ENCODE measurements around the gene SDR9C7. TPM values are rescaled to one million over a fixed set of nuclear protein-coding genes. Genes with fewer than 3 reads are reported as not detected.
A peak's percentile ranks its signal among the peaks of the same experiment; 100 is the strongest.
"Not testable (repeated sequence)": the region's sequence is repeated elsewhere in the genome, so short reads cannot be mapped to it uniquely, and the experiment has no call there.

SDR9C7 gene
- polyA plus RNA-seq, 4 donors = 0.10 to 0.53 (median 0.14) TPM

DNA sequence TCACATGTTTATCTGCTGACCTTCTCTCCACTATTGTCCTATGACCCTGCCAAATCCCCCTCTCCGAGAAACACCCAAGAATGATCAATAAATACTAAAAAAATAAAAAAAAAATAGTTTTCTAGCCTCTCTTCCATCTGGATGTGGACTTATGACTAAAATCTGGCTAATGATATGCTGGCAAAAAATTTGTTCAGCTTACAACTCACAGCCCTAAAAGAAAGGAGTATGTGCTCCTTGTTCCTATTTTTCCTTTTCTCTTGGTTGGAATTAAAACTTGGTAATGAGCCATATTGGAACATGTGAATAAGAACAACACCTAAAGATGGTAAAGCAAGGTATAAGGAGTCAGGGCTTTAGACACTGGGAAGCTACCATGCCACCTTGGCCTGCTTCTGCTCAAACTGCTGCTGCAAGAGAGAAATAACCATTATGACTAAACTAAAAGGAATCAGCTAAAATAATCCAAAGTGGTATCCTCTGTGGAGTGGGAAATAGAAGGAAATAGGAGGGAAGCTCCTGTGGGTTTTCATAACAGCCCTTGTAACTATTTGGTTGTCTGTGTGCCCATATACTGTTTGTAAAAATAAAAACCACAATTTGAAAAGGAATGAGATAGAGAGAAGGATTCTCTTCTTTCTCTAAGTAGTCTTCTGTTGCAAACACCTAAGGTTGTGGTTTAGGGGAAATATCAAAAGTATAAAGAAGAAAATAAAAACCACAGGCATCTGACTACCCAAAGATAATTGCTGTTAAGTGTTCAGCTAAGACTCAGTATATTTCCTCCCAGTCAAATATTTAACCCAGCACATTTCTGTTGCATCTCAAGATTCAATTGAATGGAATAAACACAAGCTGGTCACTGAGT lies 53.8 kb downstream of the SDR9C7 start:
- no peak for DNase-seq (ENCODE audit: low read depth in 4 of 4, low spot score in 2 of 4)

DNA sequence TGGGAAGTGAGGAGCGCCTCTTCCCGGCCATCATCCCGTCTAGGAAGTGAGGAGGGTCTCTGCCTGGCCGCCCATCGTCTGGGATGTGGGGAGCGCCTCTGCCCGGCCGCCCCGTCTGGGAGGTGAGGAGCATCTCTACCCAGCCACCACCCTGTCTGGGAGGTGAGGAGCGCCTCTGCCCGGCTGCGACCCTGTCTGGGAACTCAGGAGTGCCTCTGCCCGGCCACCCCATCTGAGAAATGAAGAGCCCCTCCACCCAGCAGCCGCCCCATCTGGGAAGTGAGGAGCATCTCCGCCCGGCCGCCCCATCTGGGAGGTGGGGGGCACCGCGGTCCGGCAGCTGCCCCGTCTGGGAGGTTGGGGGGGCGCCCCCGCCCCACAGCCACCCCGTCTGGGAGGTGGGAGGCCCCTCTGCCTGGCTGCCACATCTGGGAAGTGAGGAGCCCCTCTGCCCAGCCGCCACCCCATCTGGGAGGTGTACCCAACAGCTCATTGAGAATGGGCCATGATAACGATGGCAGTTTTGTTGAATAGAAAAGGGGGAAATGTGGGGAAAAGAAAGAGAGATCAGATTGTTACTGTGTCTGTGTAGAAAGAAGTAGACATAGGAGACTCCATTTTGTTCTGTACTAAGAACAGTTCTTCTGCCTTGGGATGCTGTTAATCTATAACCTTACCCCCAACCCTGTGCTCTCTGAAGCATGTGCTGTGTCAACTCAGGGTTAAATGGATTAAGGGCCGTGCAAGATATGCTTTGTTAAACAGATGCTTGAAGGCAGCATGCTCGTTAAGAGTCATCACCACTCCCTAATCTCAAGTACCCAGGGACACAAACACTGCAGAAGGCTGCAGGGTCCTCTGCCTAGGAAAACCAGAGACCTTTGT lies 54.7 kb downstream of the SDR9C7 start:
- DNase-seq (ENCODE audit: low read depth in 4 of 4, low spot score in 2 of 4) = not testable (repeated sequence)

GRCh38 chr12:56878010-56878339 lies 56.2 kb downstream of the SDR9C7 start:
- no peak for DNase-seq (ENCODE audit: low read depth in 4 of 4, low spot score in 2 of 4)

GRCh38 chr12:56877195-56878009 lies 56.8 kb downstream of the SDR9C7 start:
- no peak for DNase-seq (ENCODE audit: low read depth in 4 of 4, low spot score in 2 of 4)

GRCh38 chr12:56874821-56875220 lies 59.4 kb downstream of the SDR9C7 start:
- DNase-seq (ENCODE audit: low read depth in 4 of 4, low spot score in 2 of 4) = no peak

DNA sequence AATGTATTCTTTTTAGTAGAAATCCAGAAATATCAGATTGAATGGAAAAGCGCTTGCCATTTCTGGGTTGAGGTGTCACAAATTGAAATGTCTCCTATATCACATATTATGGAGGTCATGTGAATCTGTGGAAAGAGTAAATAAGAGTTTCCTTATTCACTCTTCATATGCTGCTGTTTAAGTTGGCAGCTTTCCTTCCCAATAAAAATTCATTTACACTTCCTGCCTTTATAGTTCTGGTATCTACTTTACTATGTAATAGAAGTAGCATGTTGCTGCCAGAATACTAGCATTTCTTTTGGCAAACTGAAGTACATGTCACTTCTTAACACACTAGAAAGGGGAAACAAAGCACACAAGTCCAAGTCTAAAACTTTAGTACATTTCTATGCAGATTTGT lies 60.8 kb downstream of the SDR9C7 start:
- peak in 2 of 4 donors; percentile 4 to 13 for DNase-seq (ENCODE audit: low read depth in 4 of 4, low spot score in 2 of 4)

Other genes with a start within 250 kb of the SDR9C7 start
- gene PTGES3, start 246.1 kb downstream of the SDR9C7 start, polyA plus RNA-seq (ENCODE audit: insufficient read length in 4 of 4) = 100 to 1,000 TPM; 267 to 334 (median 321) TPM
- gene NACA, start 209.1 kb downstream of the SDR9C7 start, polyA plus RNA-seq (ENCODE audit: insufficient read length in 4 of 4) = 1,000 to 10,000 TPM; 1,848 to 2,606 (median 2,088) TPM
- gene PRIM1, start 182.1 kb downstream of the SDR9C7 start, polyA plus RNA-seq (ENCODE audit: insufficient read length in 4 of 4) = 10 to 100 TPM; 17.4 to 21.6 (median 19.7) TPM
- 1 to 10 TPM in 1 of 4 donors, under 1 TPM in 3; 0.51 to 1.1 (median 0.98) TPM for gene HSD17B6, start 171.1 kb downstream of the SDR9C7 start, polyA plus RNA-seq (ENCODE audit: insufficient read length in 4 of 4)
- 1 to 10 TPM in 2 of 4 donors, under 1 TPM in 2; 0.34 to 1.6 (median 0.85) TPM for gene RDH16, start 23.2 kb upstream of the SDR9C7 start, polyA plus RNA-seq (ENCODE audit: insufficient read length in 4 of 4)
- 10 to 100 TPM; 11.2 to 13.4 (median 11.5) TPM for gene ZBTB39, start 72.1 kb upstream of the SDR9C7 start, polyA plus RNA-seq (ENCODE audit: insufficient read length in 4 of 4)
- gene TAC3, start 82.1 kb upstream of the SDR9C7 start, polyA plus RNA-seq (ENCODE audit: insufficient read length in 4 of 4) = 1 to 10 TPM in 2 of 4 donors, under 1 TPM in 2; 0.49 to 1.4 (median 1.1) TPM
- gene MYO1A, start 115.7 kb upstream of the SDR9C7 start, polyA plus RNA-seq (ENCODE audit: insufficient read length in 4 of 4) = under 1 TPM in 3 of 4 donors, not detected in 1; 0.16 to 0.22 (median 0.17) TPM
- gene NEMP1, start 144.4 kb upstream of the SDR9C7 start, polyA plus RNA-seq (ENCODE audit: insufficient read length in 4 of 4) = 10 to 100 TPM; 19.0 to 30.0 (median 24.1) TPM
- gene NAB2, start 154.7 kb upstream of the SDR9C7 start, polyA plus RNA-seq (ENCODE audit: insufficient read length in 4 of 4) = 10 to 100 TPM; 40.3 to 57.1 (median 51.4) TPM
- gene STAT6, start 177.0 kb upstream of the SDR9C7 start, polyA plus RNA-seq (ENCODE audit: insufficient read length in 4 of 4) = 100 to 1,000 TPM in 2 of 4 donors, 10 to 100 TPM in 2; 77.1 to 139 (median 108) TPM
- 10 to 100 TPM; 60.8 to 93.7 (median 83.9) TPM for gene LRP1, start 194.1 kb upstream of the SDR9C7 start, polyA plus RNA-seq (ENCODE audit: insufficient read length in 4 of 4)
- under 1 TPM in 1 of 4 donors, not detected in 3; 0.46 TPM for gene LRP1-AS, start 213.2 kb upstream of the SDR9C7 start, polyA plus RNA-seq (ENCODE audit: insufficient read length in 4 of 4)

Data from left renal cortex interstitium (tissue), 4 donors.